Tibial nerve (tissue), 4 donors: ENCODE measurements around the gene APOBEC3F.
"Not testable (repeated sequence)": the region's sequence is repeated elsewhere in the genome, so short reads cannot be mapped to it uniquely, and the experiment has no call there.

ENCODE experiments used
- EP300 ChIP-seq, 2 donors: sonication (generic); formaldehyde crosslinking; IDR thresholded peaks; one replicate each; pipeline ENCODE4 v1.6.1; 2017; ENCODE audit warnings: antibody characterized with exemption in 2 of 2, mild to moderate bottlenecking in 1 of 2
- POLR2A ChIP-seq, 2 donors: fragments of 450-650 bp; IDR thresholded peaks; one replicate each; pipeline ENCODE4 v1.6.1; 2017; ENCODE audit warnings: antibody characterized with exemption in 2 of 2, mild to moderate bottlenecking in 2 of 2, moderate library complexity in 2 of 2
- TF ChIP-seq, protein P1 (sequence below), 5 experiments: fragments of 200-600 bp in 3 of 5; fragments of 450-650 bp in 2 of 5; sonication (generic) in 3 of 5; IDR thresholded peaks; one replicate each; pipeline ENCODE4 v1.5.1; 2016 to 2019; ENCODE audit warnings: antibody characterized with exemption in 5 of 5, mild to moderate bottlenecking in 3 of 5, moderate library complexity in 2 of 5

DNA sequence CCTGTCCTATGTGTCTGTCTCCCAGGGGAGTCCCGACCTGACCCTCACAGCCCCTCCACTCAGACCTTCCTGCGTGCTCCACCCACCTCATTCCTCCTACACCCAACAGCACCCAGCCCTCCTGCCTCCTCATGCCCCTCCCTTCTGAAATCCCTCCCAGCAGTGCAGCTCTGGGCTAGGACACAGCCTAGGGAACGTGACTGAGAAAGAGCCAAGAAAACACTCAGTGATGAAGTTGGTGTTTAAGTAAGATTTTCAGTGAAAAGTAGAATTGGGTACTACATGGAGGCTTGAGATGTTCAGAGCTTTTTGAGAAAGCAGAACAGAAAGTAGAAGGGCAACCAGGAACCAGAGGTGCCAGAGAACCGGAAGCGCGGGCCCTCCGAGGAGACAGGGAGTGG lies 31.9 kb downstream of the APOBEC3F start:
- not testable (repeated sequence) for TF ChIP-seq POLR2A, EP300 (IDR thresholded peaks at IDR 0.05)
- TF ChIP-seq, protein P1, sequence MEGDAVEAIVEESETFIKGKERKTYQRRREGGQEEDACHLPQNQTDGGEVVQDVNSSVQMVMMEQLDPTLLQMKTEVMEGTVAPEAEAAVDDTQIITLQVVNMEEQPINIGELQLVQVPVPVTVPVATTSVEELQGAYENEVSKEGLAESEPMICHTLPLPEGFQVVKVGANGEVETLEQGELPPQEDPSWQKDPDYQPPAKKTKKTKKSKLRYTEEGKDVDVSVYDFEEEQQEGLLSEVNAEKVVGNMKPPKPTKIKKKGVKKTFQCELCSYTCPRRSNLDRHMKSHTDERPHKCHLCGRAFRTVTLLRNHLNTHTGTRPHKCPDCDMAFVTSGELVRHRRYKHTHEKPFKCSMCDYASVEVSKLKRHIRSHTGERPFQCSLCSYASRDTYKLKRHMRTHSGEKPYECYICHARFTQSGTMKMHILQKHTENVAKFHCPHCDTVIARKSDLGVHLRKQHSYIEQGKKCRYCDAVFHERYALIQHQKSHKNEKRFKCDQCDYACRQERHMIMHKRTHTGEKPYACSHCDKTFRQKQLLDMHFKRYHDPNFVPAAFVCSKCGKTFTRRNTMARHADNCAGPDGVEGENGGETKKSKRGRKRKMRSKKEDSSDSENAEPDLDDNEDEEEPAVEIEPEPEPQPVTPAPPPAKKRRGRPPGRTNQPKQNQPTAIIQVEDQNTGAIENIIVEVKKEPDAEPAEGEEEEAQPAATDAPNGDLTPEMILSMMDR (IDR thresholded peaks at IDR 0.05): not testable (repeated sequence)
